Urothelium cell line (cell line): ENCODE measurements around the gene SCO2.
A peak's percentile ranks its signal among the peaks of the same experiment; 100 is the strongest.

Experiments used
- DNase-seq: peaks from one replicate; pipeline ENCODE4 v3.0.0; 2011; ENCODE audit warnings: low spot score, mixed read lengths
- FAIRE-seq: peaks from 2 replicates; lab custom pipeline; 2011; peaks lifted over from hg19 to GRCh38; lab: Jason Lieb, UNC

The SCO2 gene

GRCh38 chr22:50532824-50533796, 7.7 kb upstream of the SCO2 start:
- no peak for FAIRE-seq
- DNase-seq = no peak

GRCh38 chr22:50531962-50532674, 6.7 kb upstream of the SCO2 start:
- FAIRE-seq = no peak
- DNase-seq = no peak

- FAIRE-seq (no peak), DNase-seq (no peak)
Observed at GRCh38 chr22:50531546-50531961, 6.2 kb upstream of the SCO2 start.

GRCh38 chr22:50530877-50531545, 5.6 kb upstream of the SCO2 start:
- FAIRE-seq (no peak), DNase-seq (no peak)

- no peak for FAIRE-seq
- DNase-seq = no peak
Observed at GRCh38 chr22:50530580-50530876, 5.1 kb upstream of the SCO2 start.

GRCh38 chr22:50529897-50530579, 4.6 kb upstream of the SCO2 start, which contains the start of gene TYMP:
TSS of gene TYMP (minus strand) at chr22:50530012. CDS start at chr22:50529709, 303 bp downstream.
- no peak for FAIRE-seq
- no peak for DNase-seq

- DNase-seq = no peak
- FAIRE-seq = no peak
Observed at GRCh38 chr22:50529416-50529896, 4.1 kb upstream of the SCO2 start.

GRCh38 chr22:50528682-50529415, 3.5 kb upstream of the SCO2 start:
- FAIRE-seq (no peak), DNase-seq (no peak)

- no peak for DNase-seq
- FAIRE-seq = peak; percentile 59
Observed at GRCh38 chr22:50527921-50528681, 2.7 kb upstream of the SCO2 start.

- peak; percentile 50 for FAIRE-seq
- peak; percentile 80 for DNase-seq
Observed at GRCh38 chr22:50526834-50527801, 1.7 kb upstream of the SCO2 start.

- FAIRE-seq (peak; percentile 76), DNase-seq (peak; percentile 87)
Observed at GRCh38 chr22:50526108-50526833, 873 bp upstream of the SCO2 start.

- FAIRE-seq (no peak), DNase-seq (no peak)
Observed at GRCh38 chr22:50525858-50526107, 385 bp upstream of the SCO2 start.

- DNase-seq (no peak), FAIRE-seq (peak; percentile 71)
Observed at GRCh38 chr22:50524676-50525103, 708 bp downstream of the SCO2 start.

GRCh38 chr22:50523806-50524675, 1.4 kb downstream of the SCO2 start:
- no peak for DNase-seq
- FAIRE-seq = no peak

- DNase-seq (no peak), FAIRE-seq (no peak)
Observed at GRCh38 chr22:50523458-50523805, 2.0 kb downstream of the SCO2 start.

- no peak for DNase-seq
- FAIRE-seq = no peak
Observed at GRCh38 chr22:50522806-50523438, 2.5 kb downstream of the SCO2 start.
